HepG2 (cell line): ENCODE measurements around the gene MNAT1. TPM values are rescaled to one million over a fixed set of nuclear protein-coding genes. Genes with fewer than 3 reads are reported as not detected.

ENCODE experiments used
- ATAD3A ChIP-seq: sonication (generic); formaldehyde crosslinking; IDR thresholded peaks from 2 replicates; pipeline ENCODE4 v1.4.0; 2020; ENCODE audit warnings: missing genetic modification reagents
- FLYWCH1 ChIP-seq: sonication (generic); formaldehyde crosslinking; IDR thresholded peaks from 2 replicates; pipeline ENCODE4 v1.8.1; 2023; ENCODE audit warnings: mild to moderate bottlenecking, missing genetic modification reagents
- KLF6 ChIP-seq: IDR thresholded peaks from 2 replicates; pipeline ENCODE4 v1.8.0; 2016; ENCODE audit warnings: missing biosample characterization, missing genetic modification reagents
- LRRFIP1 ChIP-seq: sonication (generic); formaldehyde crosslinking; conservative IDR thresholded peaks from 2 replicates; pipeline ENCODE4 v1.4.0; 2020; ENCODE audit warnings: missing genetic modification reagents
- NAIF1 ChIP-seq: sonication (generic); formaldehyde crosslinking; IDR thresholded peaks from 2 replicates; pipeline ENCODE4 v1.5.0; 2020; ENCODE audit warnings: mild to moderate bottlenecking, missing genetic modification reagents, borderline replicate concordance
- NCOR1 ChIP-seq: fragments of 200-600 bp; sonication (generic); IDR thresholded peaks from 2 replicates; pipeline ENCODE4 v1.7.0; 2017; ENCODE audit warnings: antibody characterized with exemption, low read length, borderline replicate concordance
- NFE2 ChIP-seq: sonication (generic); formaldehyde crosslinking; IDR thresholded peaks from 2 replicates; pipeline ENCODE4 v1.4.0; 2020; ENCODE audit warnings: missing genetic modification reagents
- ONECUT2 ChIP-seq: sonication (generic); formaldehyde crosslinking; IDR thresholded peaks from 2 replicates; pipeline ENCODE4 v1.4.0; 2020; ENCODE audit warnings: missing genetic modification reagents
- POGZ ChIP-seq: sonication (generic); formaldehyde crosslinking; IDR thresholded peaks from 2 replicates; pipeline ENCODE4 v1.4.0; 2020; ENCODE audit warnings: mild to moderate bottlenecking, missing genetic modification reagents
- TCF7 ChIP-seq: sonication (generic); IDR thresholded peaks from 2 replicates; pipeline ENCODE4 v1.6.1; 2016; ENCODE audit warnings: antibody characterized with exemption, low read depth
- ZNF207 ChIP-seq: fragments of 450-650 bp; IDR thresholded peaks from 2 replicates; pipeline ENCODE4 v1.6.1; 2016; ENCODE audit warnings: antibody characterized with exemption, borderline replicate concordance
- ZNF251 ChIP-seq: sonication (generic); formaldehyde crosslinking; IDR thresholded peaks from 2 replicates; pipeline ENCODE4 v1.9.0; 2021; ENCODE audit warnings: mild to moderate bottlenecking, missing genetic modification reagents
- ZNF318 ChIP-seq: sonication (generic); formaldehyde crosslinking; IDR thresholded peaks from 2 replicates; pipeline ENCODE4 v1.4.0; 2020; ENCODE audit warnings: mild to moderate bottlenecking, missing genetic modification reagents
- ZNF329 ChIP-seq: sonication (generic); formaldehyde crosslinking; IDR thresholded peaks from 2 replicates; pipeline ENCODE4 v1.9.0; 2021; ENCODE audit warnings: low read depth, mild to moderate bottlenecking, missing genetic modification reagents
- ZNF501 ChIP-seq: sonication (generic); formaldehyde crosslinking; IDR thresholded peaks from 2 replicates; pipeline ENCODE4 v1.5.1; 2020; ENCODE audit warnings: mild to moderate bottlenecking, moderate library complexity, missing genetic modification reagents
- ZNF547 ChIP-seq: sonication (generic); formaldehyde crosslinking; IDR thresholded peaks from 2 replicates; pipeline ENCODE4 v1.5.1; 2020; ENCODE audit warnings: mild to moderate bottlenecking, missing genetic modification reagents
- ZNF703 ChIP-seq: sonication (generic); formaldehyde crosslinking; IDR thresholded peaks from 2 replicates; pipeline ENCODE4 v1.5.1; 2020; ENCODE audit warnings: missing genetic modification reagents, mild to moderate bottlenecking, moderate library complexity, borderline replicate concordance
- ZUFSP ChIP-seq: sonication (generic); formaldehyde crosslinking; IDR thresholded peaks from 2 replicates; pipeline ENCODE4 v1.9.0; 2021; ENCODE audit warnings: missing genetic modification reagents, mild to moderate bottlenecking, borderline replicate concordance
- polyA plus RNA-seq, 8 experiments: library from polyadenylated mRNA; depleted of rRNA in 3 of 8; stranded (reverse) in 7 of 8; unstranded in 1 of 8; fragments of >200 nt; fragmentation: Illumina TruSeq in 4 of 8; extraction: Trizol in 4 of 8; gene quantifications; 2 replicates each; pipeline versions ENCODE4 v1.2.1 to v1.2.3, GENCODE V29; 2011 to 2016; ENCODE audit warnings: low read depth in 4 of 8, missing spikeins in 1 of 8, mixed read lengths in 1 of 8; ENCODE audit not compliant: insufficient read depth in 1 of 8
- total RNA-seq, 5 experiments: library from RNA; depleted of rRNA; stranded (reverse); fragments of >200 nt; fragmentation: Illumina TruSeq; extraction: Trizol; gene quantifications; 2 replicates each; pipeline ENCODE4 v1.2.3, GENCODE V29; 2016; ENCODE audit warnings: low read depth in 1 of 5

The MNAT1 gene
- total and polyA plus RNA-seq, 2 of the 13 experiments (the other 11 are each of a cell fraction or from before 2014, with no cell fraction given): 49.2 to 94.8 TPM

GRCh38 chr14:60723116-60723906 is 11.2 kb upstream of the MNAT1 start (continued):
- TF ChIP-seq ZNF703 (0 out of 2 replicates have a peak, but pooled peaks have one; percentile 61), ZNF207 (no peak), ZUFSP (CRISPR knock-in tag) (no peak), TCF7 (no peak), ZNF501 (CRISPR knock-in tag) (no peak), POGZ (CRISPR knock-in tag) (0 out of 2 replicates have a peak, but pooled peaks have one; percentile 35), FLYWCH1 (no peak), LRRFIP1 (CRISPR knock-in tag) (no peak), ZNF329 (CRISPR knock-in tag) (no peak), KLF6 (no peak), NCOR1 (0 out of 2 replicates have a peak, but pooled peaks have one; percentile 17), NAIF1 (CRISPR knock-in tag) (no peak), ATAD3A (CRISPR knock-in tag) (no peak), ONECUT2 (CRISPR knock-in tag) (no peak), ZNF547 (CRISPR knock-in tag) (no peak; the same call in 1 of the 2 replicates), ZNF251 (no peak), NFE2 (CRISPR knock-in tag) (no peak), ZNF318 (CRISPR knock-in tag) (no peak)
